ENCODE results near the gene KRT15.

- TF ChIP-seq CTCF (IDR thresholded peaks at IDR 0.05) (no peak), EZH2 (IDR thresholded peaks at IDR 0.05; ENCODE audit: borderline replicate concordance, insufficient read depth, low read depth, low read length, poor library complexity, severe bottlenecking) (no peak)
These were observed 5.6 kb upstream of the KRT15 start for GRCh38 chr17:41524261-41524660.

All from B cell (primary cell).